Epithelial cell of esophagus (primary cell): ENCODE measurements around the gene HAND2.

Experiments
- DNase-seq: peaks from one replicate; pipeline ENCODE4 v3.0.0; 2010; ENCODE audit warnings: low read depth
- H3K4me3 ChIP-seq: 2 replicates; pipeline ENCODE4 v1.5.1; 2011; ENCODE audit warnings: mild to moderate bottlenecking, low read length, control low read depth
- CTCF ChIP-seq: IDR thresholded peaks from 2 replicates; pipeline ENCODE4 v1.5.1; 2011; ENCODE audit warnings: low read depth, mild to moderate bottlenecking, low read length, control low read depth, inconsistent platforms; ENCODE audit not compliant: insufficient read depth; ENCODE audit errors: missing control alignments

Gene HAND2

GRCh38 chr4:173500841-173501591 is 29.0 kb downstream of the HAND2 start:
- no peak overlapping the region for H3K4me3 ChIP-seq
- DNase-seq = no peak
- TF ChIP-seq CTCF = no peak

GRCh38 chr4:173499658-173500535 is 30.1 kb downstream of the HAND2 start:
- no peak for DNase-seq
- TF ChIP-seq CTCF = no peak
- no peak overlapping the region for H3K4me3 ChIP-seq

- DNase-seq = no peak
- TF ChIP-seq CTCF = no peak
- no peak overlapping the region for H3K4me3 ChIP-seq
Observed at GRCh38 chr4:173498771-173499170, 31.3 kb downstream of the HAND2 start.

GRCh38 chr4:173498023-173498422 is 32.0 kb downstream of the HAND2 start:
- no peak for DNase-seq
- no peak for TF ChIP-seq CTCF
- H3K4me3 ChIP-seq = no peak overlapping the region

GRCh38 chr4:173494013-173494970 is 35.7 kb downstream of the HAND2 start:
- DNase-seq = peak; percentile 76
- TF ChIP-seq CTCF = peak; percentile 79
- peak overlapping the region; percentile 43 for H3K4me3 ChIP-seq

- TF ChIP-seq CTCF = no peak
- H3K4me3 ChIP-seq = no peak overlapping the region
Observed at GRCh38 chr4:173493041-173493440, 37.0 kb downstream of the HAND2 start.

More at GRCh38 chr4:173493041-173493440, 37.0 kb downstream of the HAND2 start:
- DNase-seq = no peak
